ENCODE results near the gene TAS2R10. TPM values are rescaled to one million over a fixed set of nuclear protein-coding genes. Genes with fewer than 3 reads are reported as not detected.

The TAS2R10 gene
- total RNA-seq, 1 donor from 2014 or later: 0.27 TPM

DNA sequence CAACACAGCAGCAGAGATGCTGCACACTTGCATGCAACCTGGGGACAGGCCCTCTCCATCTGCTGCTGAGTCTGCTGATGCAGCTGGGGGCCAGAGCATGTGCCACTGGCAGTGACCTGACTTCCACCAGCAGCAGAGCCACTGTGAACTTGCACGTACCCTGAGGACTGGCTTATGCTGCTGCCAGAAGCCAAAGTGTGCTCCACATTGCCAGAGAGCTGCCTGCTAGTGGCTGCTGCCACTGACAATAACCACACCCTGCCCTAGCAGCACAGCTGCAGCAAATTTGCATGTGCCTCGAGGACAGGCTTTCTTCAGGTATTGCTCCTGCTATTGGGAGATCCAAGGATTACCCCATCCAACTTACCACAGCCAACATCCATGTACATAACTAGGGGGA lies 27.6 kb upstream of the TAS2R10 start:
- Histone ChIP-seq H2AFZ (ENCODE audit: low read depth, low read length) (no peak overlapping the region), H3K4me1 (ENCODE audit: insufficient read depth, low read length) (no peaks in the 10 kb centered on the region), H3K4me3 (ENCODE audit: insufficient read depth, low read depth, low read length) (no peak overlapping the region), H3K79me2 (ENCODE audit: insufficient read depth, low read length) (no peaks in the 10 kb centered on the region), H3K36me3 (ENCODE audit: insufficient read depth, low read length) (no peaks in the 10 kb centered on the region), H3K27me3 (ENCODE audit: insufficient read depth, low read length) (no peaks in the 10 kb centered on the region), H3K9me3 (ENCODE audit: insufficient read depth, low read depth, low read length) (peaks cover 8% of the 10 kb centered on the region), H3K4me2 (ENCODE audit: low read length) (no peak overlapping the region), H3K27ac (ENCODE audit: low read depth, low read length) (no peak overlapping the region), H4K20me1 (ENCODE audit: insufficient read depth, low read length) (peaks cover 11% of the 10 kb centered on the region), H3K9ac (ENCODE audit: low read length) (no peak overlapping the region)
- DNase-seq (ENCODE audit: low read depth) (no peak), FAIRE-seq (no peak)
- Mint-ChIP-seq H3K36me3 (ENCODE audit: low read depth, unreplicated experiment) (peaks cover 19% of the 10 kb centered on the region), H3K27me3 (ENCODE audit: low read depth, unreplicated experiment) (no peaks in the 10 kb centered on the region), H3K4me1 (ENCODE audit: low read depth, unreplicated experiment) (no peaks in the 10 kb centered on the region), H3K9me3 (ENCODE audit: unreplicated experiment) (peaks cover 24% of the 10 kb centered on the region), H3K27ac (ENCODE audit: unreplicated experiment) (no peak overlapping the region), H3K4me3 (ENCODE audit: unreplicated experiment) (no peak overlapping the region)
- TF ChIP-seq, protein P1, sequence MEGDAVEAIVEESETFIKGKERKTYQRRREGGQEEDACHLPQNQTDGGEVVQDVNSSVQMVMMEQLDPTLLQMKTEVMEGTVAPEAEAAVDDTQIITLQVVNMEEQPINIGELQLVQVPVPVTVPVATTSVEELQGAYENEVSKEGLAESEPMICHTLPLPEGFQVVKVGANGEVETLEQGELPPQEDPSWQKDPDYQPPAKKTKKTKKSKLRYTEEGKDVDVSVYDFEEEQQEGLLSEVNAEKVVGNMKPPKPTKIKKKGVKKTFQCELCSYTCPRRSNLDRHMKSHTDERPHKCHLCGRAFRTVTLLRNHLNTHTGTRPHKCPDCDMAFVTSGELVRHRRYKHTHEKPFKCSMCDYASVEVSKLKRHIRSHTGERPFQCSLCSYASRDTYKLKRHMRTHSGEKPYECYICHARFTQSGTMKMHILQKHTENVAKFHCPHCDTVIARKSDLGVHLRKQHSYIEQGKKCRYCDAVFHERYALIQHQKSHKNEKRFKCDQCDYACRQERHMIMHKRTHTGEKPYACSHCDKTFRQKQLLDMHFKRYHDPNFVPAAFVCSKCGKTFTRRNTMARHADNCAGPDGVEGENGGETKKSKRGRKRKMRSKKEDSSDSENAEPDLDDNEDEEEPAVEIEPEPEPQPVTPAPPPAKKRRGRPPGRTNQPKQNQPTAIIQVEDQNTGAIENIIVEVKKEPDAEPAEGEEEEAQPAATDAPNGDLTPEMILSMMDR (IDR thresholded peaks at IDR 0.05; ENCODE audit: insufficient read depth, low read depth, low read length): no peak
- TF ChIP-seq EZH2 (IDR thresholded peaks at IDR 0.05; ENCODE audit: insufficient read depth, low read length): no peak

DNA sequence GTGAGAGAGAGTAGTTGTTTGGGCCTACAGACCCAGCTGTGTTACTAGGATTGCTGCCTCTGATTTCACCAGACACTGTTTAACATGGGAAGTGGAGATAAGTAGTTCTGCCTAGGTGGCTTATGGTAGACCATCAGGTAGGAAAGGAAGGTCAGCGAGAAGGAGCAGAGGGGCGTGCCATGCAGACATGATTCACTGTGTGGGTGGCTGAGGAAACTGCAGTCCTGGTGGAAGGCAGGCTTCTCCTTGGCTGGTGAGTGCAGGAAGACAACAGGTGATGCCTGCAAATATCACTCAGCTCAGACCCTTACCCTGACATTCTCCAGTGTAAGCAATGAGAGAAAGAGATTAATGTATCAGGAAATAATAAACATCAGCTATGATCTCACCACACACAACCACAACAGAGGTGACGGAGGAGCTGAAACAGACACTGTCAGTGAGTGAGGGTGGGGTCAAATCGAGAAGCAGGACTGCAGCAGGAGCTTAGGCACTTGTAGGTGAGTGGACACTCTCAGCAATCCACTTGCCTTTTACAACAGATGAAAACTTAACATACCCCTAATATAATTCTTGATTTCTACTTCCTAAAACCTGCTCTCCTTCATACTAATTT lies 25.2 kb upstream of the TAS2R10 start:
- H3K27me3 ChIP-seq (ENCODE audit: insufficient read depth, low read length): no peaks in the 10 kb centered on the region
- H3K27ac ChIP-seq (ENCODE audit: low read depth, low read length): no peak overlapping the region
- peaks cover 6% of the 10 kb centered on the region for H3K9me3 ChIP-seq (ENCODE audit: insufficient read depth, low read depth, low read length)
- H2AFZ ChIP-seq (ENCODE audit: low read depth, low read length): no peak overlapping the region
- H4K20me1 ChIP-seq (ENCODE audit: insufficient read depth, low read length): peaks cover 11% of the 10 kb centered on the region
- H3K4me1 ChIP-seq (ENCODE audit: insufficient read depth, low read length): no peaks in the 10 kb centered on the region
- no peak overlapping the region for H3K4me3 Mint-ChIP-seq (ENCODE audit: unreplicated experiment)
- no peak overlapping the region for H3K4me3 ChIP-seq (ENCODE audit: insufficient read depth, low read depth, low read length)
- H3K79me2 ChIP-seq (ENCODE audit: insufficient read depth, low read length): no peaks in the 10 kb centered on the region
- no peak overlapping the region for H3K9ac ChIP-seq (ENCODE audit: low read length)
- peaks cover 11% of the 10 kb centered on the region for H3K9me3 Mint-ChIP-seq (ENCODE audit: unreplicated experiment)
- H3K36me3 ChIP-seq (ENCODE audit: insufficient read depth, low read length): no peaks in the 10 kb centered on the region
- FAIRE-seq: no peak
- no peak overlapping the region for H3K4me2 ChIP-seq (ENCODE audit: low read length)
- H3K27me3 Mint-ChIP-seq (ENCODE audit: low read depth, unreplicated experiment): no peaks in the 10 kb centered on the region
- H3K36me3 Mint-ChIP-seq (ENCODE audit: low read depth, unreplicated experiment): peaks cover 4% of the 10 kb centered on the region
- no peaks in the 10 kb centered on the region for H3K4me1 Mint-ChIP-seq (ENCODE audit: low read depth, unreplicated experiment)
- DNase-seq (ENCODE audit: low read depth): no peak
- H3K27ac Mint-ChIP-seq (ENCODE audit: unreplicated experiment): no peak overlapping the region
- no peak for TF ChIP-seq EZH2 (IDR thresholded peaks at IDR 0.05; ENCODE audit: insufficient read depth, low read length)
- TF ChIP-seq, protein P1 (IDR thresholded peaks at IDR 0.05; ENCODE audit: insufficient read depth, low read depth, low read length): no peak

DNA sequence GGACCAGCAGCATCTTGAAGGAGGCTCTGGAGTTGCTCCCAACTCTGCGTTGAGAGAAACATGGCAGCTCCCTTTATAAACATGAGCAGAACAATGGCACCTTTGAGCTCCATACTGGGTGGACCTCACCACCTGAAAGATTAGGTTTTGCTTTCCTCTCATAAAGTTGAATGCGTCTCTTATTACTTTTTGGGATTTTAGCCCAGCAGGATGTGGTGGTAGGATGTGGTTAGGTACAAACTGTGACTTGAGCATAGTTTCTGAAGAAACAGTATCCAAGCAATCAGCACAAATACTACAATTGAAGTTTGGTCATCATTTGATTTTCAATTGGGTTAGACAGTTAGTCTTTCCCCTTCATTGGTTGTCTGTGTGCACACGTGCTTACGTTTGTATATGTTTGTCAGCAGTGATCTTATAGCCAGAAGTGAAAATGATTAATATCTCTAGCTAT lies 23.3 kb upstream of the TAS2R10 start, which contains the start of gene PRR4:
TSS of gene PRR4 (minus strand) at position 51 of the 454 bp plus-strand sequence. CDS start at position 13, 38 bp downstream.
- TF ChIP-seq EZH2 (IDR thresholded peaks at IDR 0.05; ENCODE audit: insufficient read depth, low read length): no peak
- TF ChIP-seq, protein P1 (IDR thresholded peaks at IDR 0.05; ENCODE audit: insufficient read depth, low read depth, low read length): no peak
- Histone ChIP-seq H3K9ac (ENCODE audit: low read length) (no peak within 1 kb of the TSS), H3K27me3 (ENCODE audit: insufficient read depth, low read length) (no peaks in the 10 kb centered on the region), H3K36me3 (ENCODE audit: insufficient read depth, low read length) (no peaks in the 10 kb centered on the region), H3K4me3 (ENCODE audit: insufficient read depth, low read depth, low read length) (no peak within 1 kb of the TSS), H3K9me3 (ENCODE audit: insufficient read depth, low read depth, low read length) (no peaks in the 10 kb centered on the region), H3K4me1 (ENCODE audit: insufficient read depth, low read length) (no peaks in the 10 kb centered on the region), H3K79me2 (ENCODE audit: insufficient read depth, low read length) (no peaks in the 10 kb centered on the region), H2AFZ (ENCODE audit: low read depth, low read length) (no peak within 1 kb of the TSS), H3K27ac (ENCODE audit: low read depth, low read length) (no peak within 1 kb of the TSS), H3K4me2 (ENCODE audit: low read length) (no peak within 1 kb of the TSS), H4K20me1 (ENCODE audit: insufficient read depth, low read length) (peaks cover 11% of the 10 kb centered on the region)
- DNase-seq (ENCODE audit: low read depth): peak; percentile 12
- Mint-ChIP-seq H3K4me3 (ENCODE audit: unreplicated experiment) (no peak within 1 kb of the TSS), H3K27ac (ENCODE audit: unreplicated experiment) (no peak within 1 kb of the TSS), H3K27me3 (ENCODE audit: low read depth, unreplicated experiment) (no peaks in the 10 kb centered on the region), H3K36me3 (ENCODE audit: low read depth, unreplicated experiment) (no peaks in the 10 kb centered on the region), H3K9me3 (ENCODE audit: unreplicated experiment) (peaks cover 3% of the 10 kb centered on the region), H3K4me1 (ENCODE audit: low read depth, unreplicated experiment) (no peaks in the 10 kb centered on the region)
- no peak for FAIRE-seq

Data from astrocyte (in vitro differentiated cells and primary cell).